Skeletal muscle cell (primary cell): Measurements from ENCODE around the gene EIF5.
"Not testable (repeated sequence)": the region's sequence is repeated elsewhere in the genome, so short reads cannot be mapped to it uniquely, and the experiment has no call there.

Experiments
- DNase-seq: peaks from one replicate; pipeline ENCODE4 v3.0.0-alpha.2; 2010; ENCODE audit warnings: low read depth
- H3K4me3 ChIP-seq: 2 replicates; pipeline ENCODE4 v1.5.1; 2011; ENCODE audit warnings: low read depth, mild to moderate bottlenecking, control low read depth, low read length, moderate library complexity

EIF5 gene

DNA sequence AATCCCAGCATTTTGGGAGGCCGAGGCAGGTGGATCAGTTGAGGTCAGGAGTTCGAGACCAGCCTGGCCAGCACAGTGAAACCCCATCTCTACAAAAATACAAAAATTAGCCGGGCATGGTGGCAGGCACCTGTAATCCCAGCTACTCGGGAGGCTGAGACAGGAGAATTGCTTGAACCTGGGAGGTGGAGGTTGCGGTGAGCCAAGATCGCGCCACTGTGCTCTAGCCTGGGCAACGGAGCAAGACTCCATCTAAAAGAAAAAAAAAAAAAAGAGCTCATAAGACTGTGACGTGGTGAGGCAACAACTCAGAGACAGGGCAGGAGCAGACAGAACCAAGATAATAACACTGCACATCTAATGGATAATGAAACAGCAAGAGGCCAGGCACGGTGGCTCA is 23.5 kb downstream of the EIF5 start:
- not testable (repeated sequence) for DNase-seq, H3K4me3 ChIP-seq

DNA sequence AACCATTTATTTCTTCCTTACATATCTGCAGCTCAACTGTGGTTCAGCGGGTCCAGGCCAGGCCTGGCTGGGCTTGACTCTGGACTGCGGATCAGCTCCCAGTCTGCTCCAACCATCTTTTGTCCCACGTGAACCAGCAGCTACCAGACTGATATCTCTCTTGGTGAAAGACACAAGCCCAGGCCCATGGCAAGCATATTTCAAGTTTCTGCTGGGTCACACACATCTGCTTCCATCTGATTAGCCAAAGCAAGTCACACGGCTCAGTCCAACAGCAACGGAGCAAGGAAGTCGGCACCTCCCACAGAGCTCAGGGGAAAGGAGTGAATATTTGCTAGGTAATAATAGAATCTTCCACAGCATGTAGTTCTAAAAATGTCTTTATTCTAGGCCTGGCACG is 26.5 kb downstream of the EIF5 start:
- H3K4me3 ChIP-seq = no peak overlapping the region
- DNase-seq = no peak

DNA sequence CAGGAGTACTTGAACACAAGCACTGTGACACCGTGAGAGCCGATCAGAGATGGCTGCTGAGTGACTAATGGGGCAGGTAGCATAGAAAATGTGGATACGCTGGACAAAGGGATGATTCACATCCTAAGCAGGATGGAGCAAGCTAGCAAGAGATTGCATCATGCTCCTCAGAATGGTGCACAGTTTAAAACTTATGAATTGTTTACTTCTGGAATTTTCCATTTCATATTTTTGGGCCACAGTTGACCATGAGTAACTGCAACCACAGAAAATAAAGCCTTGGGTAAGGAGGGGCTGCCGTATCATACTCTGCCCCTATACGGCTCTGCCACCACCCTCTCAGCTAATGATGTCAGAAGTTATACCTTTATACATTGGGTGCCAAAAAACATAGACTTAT is 27.8 kb downstream of the EIF5 start:
- H3K4me3 ChIP-seq = no peak overlapping the region
- peak; percentile 90 for DNase-seq

DNA sequence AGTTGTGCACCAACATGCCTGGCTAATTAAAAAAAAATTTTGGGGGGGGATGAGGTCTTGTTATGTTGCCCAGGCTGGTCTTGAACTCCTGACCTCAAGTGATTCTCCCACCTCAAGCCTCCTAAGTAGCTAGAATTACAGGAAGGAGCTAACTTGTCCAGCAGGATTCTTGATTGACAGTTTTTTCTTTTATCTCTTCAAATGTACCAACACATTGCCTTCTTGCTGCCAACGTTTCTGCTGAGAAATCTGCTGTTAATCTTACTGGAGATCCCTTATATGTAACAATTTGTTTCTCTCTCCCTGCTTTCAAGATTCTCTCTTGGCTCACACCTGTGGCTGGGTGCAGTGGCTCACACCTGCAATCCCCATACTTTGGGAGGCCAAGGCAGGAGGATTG is 28.7 kb downstream of the EIF5 start:
- DNase-seq = no peak
- no peak overlapping the region for H3K4me3 ChIP-seq

DNA sequence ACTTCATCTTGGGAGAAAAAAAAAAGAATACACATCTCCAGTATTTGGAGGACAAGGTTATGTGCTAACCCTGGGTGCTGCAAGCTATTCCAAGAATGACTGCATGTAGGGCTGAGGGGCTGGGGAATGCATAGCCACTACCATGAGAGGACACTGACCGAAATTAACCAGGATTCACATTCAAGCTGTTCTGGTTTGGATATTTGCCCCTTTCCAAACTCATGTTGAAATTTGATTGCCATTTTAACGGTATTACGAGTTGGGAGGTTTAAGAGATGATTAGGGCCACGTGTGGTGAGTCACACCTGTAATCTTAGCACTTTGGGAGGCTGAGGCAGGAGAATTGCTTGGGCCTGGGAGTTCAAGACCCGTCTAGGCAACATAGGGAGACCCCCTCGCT is 32.7 kb downstream of the EIF5 start:
- H3K4me3 ChIP-seq = no peak overlapping the region
- DNase-seq = no peak

DNA sequence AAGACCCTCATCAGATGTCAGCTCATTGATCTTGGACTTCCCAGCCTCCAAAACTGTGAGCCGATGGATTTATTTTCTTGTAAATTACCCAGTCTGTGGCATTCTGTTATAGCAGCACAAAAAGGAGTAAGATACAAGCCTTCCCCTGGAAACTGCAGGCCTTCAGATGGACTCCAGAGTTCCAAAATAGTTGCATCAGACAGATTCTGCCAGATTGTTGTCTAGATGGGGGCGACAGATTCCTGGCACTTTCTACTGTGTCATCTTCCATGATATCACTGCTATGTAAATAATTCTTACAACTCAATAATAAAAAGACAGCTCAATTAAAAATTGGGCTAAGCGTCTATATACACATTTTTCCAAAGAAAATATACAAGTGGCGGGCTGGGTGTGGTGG is 34.0 kb downstream of the EIF5 start:
- DNase-seq = no peak
- no peak overlapping the region for H3K4me3 ChIP-seq

DNA sequence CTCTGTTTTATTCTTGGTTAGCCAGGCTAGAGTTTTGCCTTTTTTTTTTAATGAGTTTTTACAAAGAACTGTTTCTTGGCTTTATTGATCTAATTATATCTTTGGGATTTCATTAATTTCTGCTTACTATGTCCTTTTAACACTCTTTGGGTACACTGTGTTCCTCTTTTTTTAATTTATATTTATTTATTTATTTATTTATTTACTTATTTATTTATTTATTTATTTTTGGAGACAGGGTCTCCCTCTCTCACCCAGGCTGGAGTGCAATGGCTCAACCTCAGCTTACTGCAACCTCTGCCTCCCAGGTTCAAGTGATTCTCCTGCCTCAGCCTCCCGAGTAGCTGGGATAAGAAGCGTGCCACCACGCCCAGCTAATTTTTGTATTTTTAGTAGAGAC is 36.0 kb downstream of the EIF5 start:
- DNase-seq = no peak
- H3K4me3 ChIP-seq = no peak overlapping the region

DNA sequence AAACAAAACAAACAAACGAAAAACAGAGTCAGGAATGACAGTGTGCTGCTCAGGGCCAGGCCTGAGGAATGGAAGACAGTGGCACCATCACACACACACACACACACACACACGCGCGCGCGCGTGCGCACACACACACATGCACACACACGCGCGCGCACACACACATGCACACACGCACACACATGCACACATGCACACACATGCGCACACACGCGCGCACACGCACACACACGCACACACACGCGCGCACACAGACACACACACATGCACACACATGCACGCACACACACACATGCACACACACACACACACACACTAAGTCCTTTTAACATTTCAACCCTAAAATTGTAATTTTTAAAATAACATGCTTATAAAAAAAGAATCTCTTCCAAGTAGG is 38.0 kb downstream of the EIF5 start:
- DNase-seq = no peak
- no peak overlapping the region for H3K4me3 ChIP-seq

DNA sequence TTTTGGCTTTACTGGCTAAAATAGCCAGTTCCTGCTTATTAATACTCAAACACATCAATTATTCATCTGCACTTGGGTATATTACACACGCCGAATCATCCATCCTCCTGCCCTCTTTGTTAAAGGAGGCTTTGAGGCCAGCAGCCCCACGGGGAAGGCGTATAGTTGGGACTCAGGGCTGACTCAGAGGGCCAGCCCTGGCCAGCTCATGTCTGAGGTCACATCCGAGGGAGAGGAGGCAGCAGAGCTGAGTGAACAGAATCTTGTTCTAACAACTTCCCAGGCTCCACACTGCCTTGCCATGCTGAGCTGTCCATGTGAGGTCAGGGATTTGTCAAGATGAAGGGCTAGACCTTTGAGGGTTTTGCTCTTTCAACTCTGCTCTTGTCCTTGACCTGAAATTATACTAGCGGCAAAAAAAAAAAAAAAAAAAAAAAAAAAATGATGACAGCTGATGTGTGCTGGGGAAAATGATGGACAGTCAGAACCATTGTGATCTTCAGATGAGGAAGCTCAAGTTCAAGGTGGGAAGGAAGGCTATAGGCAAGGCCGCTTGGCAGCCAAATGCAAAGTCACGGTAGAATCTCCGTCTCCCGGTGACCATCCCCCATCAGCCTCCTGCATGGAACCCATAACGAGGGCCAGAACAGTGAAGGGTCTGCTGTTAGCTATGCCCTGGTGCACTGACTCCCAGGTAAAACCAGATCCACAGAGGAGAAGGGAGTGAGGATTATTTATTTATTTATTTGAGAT is 38.7 kb downstream of the EIF5 start:
- peak; percentile 78 for DNase-seq
- H3K4me3 ChIP-seq = no peak overlapping the region

DNA sequence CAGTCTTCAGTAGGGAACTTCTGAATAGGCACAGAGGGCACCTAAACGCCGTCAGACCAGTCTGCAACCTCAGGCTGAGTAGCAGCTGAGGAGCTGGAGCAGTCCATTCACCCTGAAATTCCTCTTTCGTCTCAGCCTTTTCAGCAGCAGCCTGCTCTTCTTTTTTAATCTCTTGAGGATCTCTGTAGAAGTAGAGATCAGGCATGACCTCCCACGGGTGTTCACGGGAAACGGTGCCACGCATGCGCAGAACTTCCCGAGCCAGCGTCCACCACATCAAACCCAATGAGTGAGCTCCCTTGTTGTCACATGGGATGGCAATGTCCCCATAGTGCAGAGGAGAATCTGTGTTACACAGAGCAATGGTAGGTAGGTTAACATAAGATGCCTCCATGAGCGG is 40.1 kb downstream of the EIF5 start:
- DNase-seq = no peak
- no peak overlapping the region for H3K4me3 ChIP-seq

DNA sequence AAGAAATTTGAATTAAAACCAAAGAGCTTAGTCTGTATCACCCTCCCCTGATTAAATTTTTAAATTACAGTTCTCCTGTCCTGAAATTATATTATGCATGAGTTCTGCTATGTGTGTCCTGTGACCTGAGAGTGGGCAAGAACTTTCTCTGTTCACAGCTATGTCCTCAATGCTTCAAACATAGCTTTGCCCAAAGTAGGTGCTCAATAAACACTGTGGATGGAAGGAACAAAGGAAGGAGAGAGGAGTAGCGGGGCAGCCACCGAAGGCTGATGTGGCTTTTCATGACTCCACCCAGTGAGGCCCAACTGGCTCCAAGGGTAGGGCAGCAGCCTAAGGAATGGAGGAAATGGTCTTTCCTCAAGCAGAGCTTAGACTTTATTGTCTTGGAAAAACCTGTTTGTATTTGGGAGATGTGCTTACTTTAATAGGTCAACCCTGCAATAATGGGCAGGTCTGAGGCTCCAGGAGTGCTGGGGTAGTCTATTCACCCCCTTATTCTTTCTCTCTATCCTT is 43.5 kb downstream of the EIF5 start:
- DNase-seq = no peak
- no peak overlapping the region for H3K4me3 ChIP-seq

DNA sequence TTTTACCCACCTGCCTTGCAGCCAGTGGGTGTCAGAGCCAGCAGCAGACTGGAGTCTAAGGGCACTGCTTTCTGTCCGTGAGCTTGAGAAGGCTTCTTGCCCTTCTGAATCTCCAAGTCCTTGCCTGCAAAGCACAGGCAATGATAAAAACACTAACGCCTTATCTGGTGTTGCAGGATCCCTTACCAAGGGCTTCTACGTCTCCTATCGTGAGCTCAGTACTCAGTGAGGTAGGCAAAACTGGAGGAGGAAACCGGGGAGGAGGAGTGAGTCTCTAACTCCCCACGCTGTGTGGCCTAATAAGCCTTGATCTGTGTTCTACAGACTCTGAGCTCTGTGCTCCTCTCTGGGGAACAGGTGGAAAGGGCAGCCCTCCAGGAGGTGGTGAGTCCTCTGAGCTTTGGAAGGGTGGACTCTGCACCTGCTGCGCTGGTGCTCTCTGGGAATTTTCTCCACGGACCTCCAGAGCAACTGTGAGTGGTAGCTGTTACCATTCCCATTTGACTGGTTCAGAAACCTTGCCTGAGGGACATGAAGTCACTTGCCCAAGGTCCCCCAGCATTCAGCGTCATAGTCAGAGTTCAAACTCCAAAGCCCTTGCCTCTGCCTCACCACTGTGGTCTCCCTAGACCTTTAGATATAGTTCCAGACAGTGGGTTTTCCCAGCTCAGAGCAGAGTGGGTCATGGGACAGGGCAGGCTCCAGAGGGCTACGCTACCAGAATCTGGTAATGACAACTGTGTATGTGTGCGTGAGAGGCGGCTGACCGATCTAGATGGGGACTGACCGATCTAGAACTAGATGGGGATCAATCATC is 44.2 kb downstream of the EIF5 start:
- DNase-seq = no peak
- H3K4me3 ChIP-seq = no peak overlapping the region

DNA sequence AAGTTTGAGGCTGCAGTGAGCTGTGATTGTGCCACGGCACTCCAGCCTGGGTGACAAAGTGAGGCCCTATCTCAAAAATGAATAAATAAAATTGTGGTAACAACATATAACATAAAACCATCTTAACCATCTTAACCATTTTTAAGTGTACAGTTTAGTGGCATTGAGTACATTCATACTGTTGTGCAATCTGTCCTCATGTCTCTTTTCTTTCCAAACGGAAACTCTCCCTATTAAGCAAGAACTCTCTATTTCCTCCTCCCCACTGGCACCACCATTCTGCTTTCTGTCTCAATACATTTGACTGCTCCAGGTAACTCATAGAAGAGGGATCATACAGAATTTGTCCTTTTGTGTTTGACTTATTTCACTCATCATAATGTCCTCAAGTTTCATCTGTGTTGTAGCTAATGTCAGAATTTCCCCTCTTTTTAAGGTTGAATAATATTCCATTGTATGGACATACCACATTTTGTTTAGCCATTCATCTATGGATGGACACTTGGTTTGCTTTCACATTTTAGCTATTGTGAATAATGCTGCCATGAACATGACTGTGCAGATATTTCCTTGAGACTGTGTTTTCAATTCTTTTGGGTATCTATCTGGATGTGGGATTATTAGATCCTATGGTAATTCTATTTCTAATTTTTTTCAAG is 46.8 kb downstream of the EIF5 start:
- no peak overlapping the region for H3K4me3 ChIP-seq
- DNase-seq = no peak

DNA sequence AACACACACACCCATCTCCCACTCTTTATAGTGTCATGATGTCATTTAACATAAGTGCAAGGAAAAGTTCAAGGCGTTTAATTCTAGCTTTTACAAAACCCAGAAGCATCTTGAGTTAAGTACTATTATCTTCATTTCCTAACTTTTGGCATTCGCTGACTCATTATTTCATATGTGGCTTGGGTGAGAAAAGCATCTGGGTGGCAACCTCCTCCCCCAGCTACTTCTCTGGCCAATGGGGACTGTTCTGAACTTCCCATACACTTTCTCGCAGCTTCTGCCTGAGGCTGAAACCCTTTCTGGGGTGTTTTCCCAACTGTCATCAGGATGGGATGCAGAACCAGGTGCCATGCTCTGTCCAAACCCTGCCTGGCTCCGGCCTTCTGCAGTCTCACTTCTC is 48.3 kb downstream of the EIF5 start:
- no peak for DNase-seq
- no peak overlapping the region for H3K4me3 ChIP-seq

DNA sequence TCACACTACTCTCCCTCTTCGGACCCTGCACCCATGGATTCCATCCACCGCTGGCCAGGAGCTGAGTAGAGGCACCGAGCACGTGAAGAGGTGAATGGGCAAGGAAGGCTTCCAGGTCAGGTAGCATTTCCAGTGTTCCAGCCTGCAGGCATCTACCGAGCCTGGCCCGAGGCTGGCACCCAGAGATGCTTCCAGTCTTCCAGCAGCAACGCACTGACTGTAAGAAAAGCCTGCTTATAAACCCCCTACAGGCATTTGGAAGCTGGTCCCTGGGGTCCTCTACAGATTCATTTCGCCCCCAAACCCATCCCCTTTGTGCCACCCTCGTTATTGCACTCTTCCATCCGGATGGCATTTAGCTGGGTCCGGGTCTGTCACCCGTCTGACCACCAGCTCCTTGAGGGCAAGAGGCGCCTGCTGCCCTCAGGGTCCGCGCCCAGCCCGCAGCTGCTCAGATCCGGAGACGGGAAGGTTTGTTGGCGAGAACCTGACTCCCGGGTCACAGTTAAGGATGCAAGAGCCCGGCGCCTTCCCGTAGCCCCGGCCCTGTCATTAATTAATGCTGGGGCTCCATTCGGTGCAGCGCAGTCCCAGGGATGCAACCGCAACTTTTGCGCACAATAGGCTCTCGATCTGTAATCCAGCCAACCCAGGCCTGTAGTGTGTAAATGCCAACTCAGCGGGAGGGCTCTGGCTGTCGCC is 50.6 kb downstream of the EIF5 start:
- H3K4me3 ChIP-seq = peak overlapping the region; percentile 95
- no peak for DNase-seq

DNA sequence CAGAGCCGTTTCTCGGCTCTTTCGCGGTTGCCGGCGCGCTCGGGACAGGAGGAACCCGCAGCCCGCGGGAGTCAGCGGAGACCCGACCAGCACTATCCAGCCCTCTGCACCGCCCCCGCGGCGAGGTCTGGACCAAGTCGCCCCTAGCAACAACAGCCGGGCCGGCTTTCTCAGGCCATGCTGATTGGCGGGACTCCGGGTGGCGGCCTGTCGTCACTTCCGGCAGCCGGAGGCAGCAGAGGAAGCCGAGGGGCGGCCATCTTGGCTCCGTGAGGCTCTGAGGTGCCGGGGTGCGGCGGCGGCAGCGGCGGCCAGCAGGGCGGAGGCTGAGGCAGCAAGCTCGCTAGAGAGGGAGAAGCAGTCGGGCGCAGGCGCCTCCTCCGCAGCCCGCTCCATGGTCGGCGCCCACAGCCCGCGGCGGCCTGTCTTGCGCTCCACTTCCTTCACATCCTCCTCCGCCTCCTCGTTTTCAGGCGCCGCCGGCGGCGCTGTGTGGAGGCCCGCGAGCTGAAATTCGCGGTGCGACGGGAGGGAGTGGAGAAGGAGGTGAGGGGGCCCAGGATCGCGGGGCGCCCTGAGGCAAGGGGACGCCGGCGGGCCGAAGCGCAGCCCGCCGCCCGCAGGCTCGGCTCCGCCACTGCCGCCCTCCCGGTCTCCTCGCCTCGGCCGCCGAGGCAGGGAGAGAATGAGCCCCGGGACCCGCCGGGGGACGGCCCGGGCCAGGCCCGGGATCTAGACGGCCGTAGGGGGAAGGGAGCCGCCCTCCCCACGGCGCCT is 51.3 kb downstream of the EIF5 start, which contains the start of gene MARK3:
TSS of gene MARK3 (plus strand) at position 264 of the 777 bp plus-strand sequence. CDS start 615 bp downstream, outside the sequence.
- H3K4me3 ChIP-seq = peak within 1 kb of the TSS; percentile 95
- peak; percentile 88 for DNase-seq

DNA sequence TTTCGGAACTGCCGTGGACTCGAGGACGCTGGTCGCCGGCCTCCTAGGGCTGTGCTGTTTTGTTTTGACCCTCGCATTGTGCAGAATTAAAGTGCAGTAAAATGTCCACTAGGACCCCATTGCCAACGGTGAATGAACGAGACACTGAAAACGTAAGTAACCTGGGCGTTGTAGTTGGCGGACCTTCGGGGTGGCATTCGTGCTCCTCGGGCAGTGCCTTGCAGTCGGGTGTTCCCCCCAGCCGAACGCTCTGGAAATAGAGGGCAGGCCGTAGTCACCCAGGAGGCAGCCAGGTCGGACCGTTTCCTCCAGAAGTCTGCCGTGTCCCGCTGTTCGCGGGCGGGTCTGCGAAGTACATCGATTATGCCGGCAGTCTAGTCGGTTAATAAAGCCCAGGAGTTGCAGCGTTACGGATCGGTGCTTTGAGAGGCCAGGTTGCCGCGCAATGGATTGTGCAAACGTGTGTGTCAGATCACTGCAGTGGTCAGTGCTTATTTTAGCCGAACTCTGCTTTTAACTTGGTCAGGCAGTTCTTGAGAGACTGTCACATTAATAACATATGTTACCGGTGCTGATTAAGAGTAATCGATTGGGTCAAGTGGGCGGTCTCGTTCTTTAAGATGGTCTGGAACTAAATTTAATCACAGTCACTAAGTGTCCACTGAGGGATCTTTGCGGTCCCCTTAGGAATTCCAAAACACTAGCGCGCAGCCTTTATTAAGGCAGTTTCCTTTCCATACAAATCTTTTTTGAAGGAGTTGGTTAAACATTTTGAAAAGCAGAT is 52.1 kb downstream of the EIF5 start:
- DNase-seq = no peak
- H3K4me3 ChIP-seq = peak overlapping the region; percentile 95

DNA sequence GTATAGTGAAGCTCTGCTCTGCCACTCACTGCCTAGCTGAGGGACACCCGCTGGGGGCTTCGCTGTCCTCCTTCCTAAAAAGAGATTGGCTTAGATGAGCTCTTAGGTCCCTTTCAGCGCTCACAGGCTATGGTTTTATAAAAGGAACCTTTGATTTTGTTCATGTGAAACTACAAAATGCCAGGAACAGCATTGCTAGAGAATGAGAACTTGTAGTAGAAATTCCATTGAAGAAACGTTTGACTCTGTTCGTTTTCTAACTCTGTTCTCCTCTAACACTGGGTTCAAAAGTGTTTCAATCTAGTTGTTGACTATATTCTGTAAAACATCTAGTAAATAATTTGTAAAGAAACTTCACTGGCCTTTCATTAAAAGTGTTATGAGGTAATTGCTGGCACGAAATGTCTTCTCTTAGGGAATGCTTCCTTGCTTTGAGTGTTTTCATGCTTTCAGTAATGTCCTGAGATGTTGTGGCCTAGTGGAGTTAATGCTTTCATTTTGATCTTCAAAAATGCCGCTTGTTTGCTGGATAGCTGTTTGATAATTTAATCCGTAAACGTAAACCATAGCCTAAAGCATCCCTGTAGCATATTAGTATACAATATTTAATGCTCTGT is 52.8 kb downstream of the EIF5 start:
- no peak for DNase-seq
- peak overlapping the region; percentile 95 for H3K4me3 ChIP-seq
